Vagina (tissue), 2 donors: ENCODE data around the gene GBGT1.

Experiments
- POLR2AphosphoS5 ChIP-seq, 2 donors: sonication (generic); formaldehyde crosslinking; IDR thresholded peaks; one replicate each; pipeline ENCODE4 v1.9.0; 2017; ENCODE audit warnings: antibody characterized with exemption in 2 of 2, mild to moderate bottlenecking in 2 of 2, low read depth in 1 of 2; ENCODE audit not compliant: insufficient read depth in 1 of 2
- TF ChIP-seq, protein P1 (sequence below), 3 experiments: fragments of 450-650 bp in 2 of 3; fragments of 200-600 bp in 1 of 3; sonication (generic) in 1 of 3; IDR thresholded peaks; one replicate each; pipeline ENCODE4 v1.5.1; 2017 to 2019; ENCODE audit warnings: antibody characterized with exemption in 3 of 3, mild to moderate bottlenecking in 2 of 3, moderate library complexity in 2 of 3

DNA sequence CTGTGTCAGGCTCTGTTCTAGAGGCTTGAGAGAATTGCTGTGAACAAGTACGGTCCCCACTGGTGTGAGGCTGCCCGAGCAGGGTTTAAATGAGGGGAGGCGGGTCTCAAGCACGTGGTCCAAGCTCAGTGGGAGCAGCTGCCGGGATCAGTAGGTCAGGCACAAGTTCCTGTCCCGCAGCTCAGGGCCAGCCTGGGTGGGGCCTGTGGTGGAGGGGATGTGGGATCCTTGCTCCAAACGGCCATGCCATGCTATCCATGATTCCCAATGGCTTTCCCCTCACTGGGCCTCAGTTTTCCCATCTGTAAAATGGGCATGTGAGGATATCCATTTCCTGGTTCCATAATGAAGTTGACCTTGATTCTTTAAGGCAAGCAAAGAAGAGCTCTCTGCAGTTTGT, 28.3 kb upstream of the GBGT1 start:
- TF ChIP-seq POLR2AphosphoS5 (IDR thresholded peaks at IDR 0.05; ENCODE audit: insufficient read depth in 1 of 2, low read depth in 1 of 2): no peak
- TF ChIP-seq, protein P1, sequence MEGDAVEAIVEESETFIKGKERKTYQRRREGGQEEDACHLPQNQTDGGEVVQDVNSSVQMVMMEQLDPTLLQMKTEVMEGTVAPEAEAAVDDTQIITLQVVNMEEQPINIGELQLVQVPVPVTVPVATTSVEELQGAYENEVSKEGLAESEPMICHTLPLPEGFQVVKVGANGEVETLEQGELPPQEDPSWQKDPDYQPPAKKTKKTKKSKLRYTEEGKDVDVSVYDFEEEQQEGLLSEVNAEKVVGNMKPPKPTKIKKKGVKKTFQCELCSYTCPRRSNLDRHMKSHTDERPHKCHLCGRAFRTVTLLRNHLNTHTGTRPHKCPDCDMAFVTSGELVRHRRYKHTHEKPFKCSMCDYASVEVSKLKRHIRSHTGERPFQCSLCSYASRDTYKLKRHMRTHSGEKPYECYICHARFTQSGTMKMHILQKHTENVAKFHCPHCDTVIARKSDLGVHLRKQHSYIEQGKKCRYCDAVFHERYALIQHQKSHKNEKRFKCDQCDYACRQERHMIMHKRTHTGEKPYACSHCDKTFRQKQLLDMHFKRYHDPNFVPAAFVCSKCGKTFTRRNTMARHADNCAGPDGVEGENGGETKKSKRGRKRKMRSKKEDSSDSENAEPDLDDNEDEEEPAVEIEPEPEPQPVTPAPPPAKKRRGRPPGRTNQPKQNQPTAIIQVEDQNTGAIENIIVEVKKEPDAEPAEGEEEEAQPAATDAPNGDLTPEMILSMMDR (IDR thresholded peaks at IDR 0.05): no peak
